Measurements from ENCODE around the gene PSG5. TPM values are rescaled to one million over a fixed set of nuclear protein-coding genes. Genes with fewer than 3 reads are reported as not detected.
"Not testable (repeated sequence)": the region's sequence is repeated elsewhere in the genome, so short reads cannot be mapped to it uniquely, and the experiment has no call there.

Gene PSG5
- under 1 TPM in 1 of 3 donors, not detected in 2; 0.67 TPM for polyA plus RNA-seq (ENCODE audit: insufficient read length in 3 of 3)

DNA sequence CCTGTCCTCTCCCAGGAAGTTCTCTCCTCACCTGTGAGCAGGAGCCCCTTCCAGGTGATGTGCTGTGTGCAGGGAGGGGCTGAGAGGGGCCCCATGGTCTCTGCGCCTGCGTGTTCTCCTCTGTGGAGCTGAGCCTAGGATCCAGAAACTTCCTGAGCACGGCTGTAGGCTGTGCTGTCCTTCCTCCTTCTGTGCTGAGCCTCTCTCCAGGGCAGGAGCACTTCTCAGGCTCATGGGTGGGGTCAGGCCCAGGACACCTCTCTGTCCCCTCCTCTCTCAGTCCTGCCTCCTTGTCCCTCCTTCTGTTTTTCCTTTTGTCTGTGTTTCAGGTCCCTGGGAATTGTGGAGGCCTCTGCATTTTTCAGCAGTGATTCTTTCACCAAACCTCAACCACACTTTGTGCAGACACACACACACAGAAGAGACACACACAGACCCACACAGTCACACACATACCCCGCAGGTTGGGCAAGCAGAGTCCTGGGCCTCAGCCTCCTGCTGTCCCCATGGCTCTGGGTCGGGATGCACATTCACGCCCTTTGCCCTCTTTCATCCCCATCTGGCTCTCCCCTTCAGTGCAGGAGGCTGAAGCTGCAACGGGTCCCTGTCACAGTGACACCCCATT lies at the start of gene PSG5:
Gene PSG5 (minus strand): TSS at position 226 of the 625 bp plus-strand sequence. CDS start 131 bp downstream, at position 95.
- DNase-seq (ENCODE audit: low read depth in 3 of 3, low spot score in 2 of 3) = not testable (repeated sequence)

DNA sequence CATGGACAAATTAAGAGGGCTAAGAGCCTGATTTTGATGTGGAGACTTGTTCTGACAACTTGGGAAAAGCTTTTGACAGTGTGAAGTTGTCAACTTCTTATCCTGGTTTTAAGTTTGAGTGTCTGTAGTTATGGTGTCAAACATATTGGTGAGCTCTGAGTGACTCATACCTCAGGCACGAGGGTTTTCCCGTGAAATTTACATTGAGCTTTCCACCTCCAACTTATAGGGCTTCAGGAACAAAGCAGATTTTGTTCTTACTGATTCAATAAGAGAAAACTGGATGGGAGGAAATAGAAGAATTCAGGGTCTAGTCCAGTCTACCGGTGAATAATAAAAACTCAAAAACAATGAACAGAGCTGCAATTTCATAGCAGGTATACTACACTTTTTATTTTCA lies 49.4 kb upstream of the PSG5 start:
- not testable (repeated sequence) for DNase-seq (ENCODE audit: low read depth in 3 of 3, low spot score in 2 of 3)

DNA sequence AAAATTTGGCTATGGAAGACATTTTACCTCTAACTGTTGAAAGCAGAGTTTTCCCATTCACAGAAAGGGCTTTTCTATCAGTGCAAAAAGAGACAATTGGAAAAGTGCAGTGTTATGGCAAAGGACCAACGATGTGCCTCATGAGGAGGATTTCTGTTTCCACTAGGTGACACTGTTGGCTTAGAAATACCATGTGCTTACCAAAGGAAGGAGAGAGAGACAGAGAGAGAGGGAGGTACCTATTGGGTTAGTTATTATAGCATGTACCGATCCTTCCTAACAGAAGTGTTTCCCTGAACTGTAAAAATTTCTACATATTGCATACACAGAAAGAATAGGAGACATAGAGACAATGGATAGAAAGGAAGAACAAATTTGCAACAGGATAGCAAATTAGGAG lies 43.0 kb upstream of the PSG5 start:
- no peak for DNase-seq (ENCODE audit: low read depth in 3 of 3, low spot score in 2 of 3)

DNA sequence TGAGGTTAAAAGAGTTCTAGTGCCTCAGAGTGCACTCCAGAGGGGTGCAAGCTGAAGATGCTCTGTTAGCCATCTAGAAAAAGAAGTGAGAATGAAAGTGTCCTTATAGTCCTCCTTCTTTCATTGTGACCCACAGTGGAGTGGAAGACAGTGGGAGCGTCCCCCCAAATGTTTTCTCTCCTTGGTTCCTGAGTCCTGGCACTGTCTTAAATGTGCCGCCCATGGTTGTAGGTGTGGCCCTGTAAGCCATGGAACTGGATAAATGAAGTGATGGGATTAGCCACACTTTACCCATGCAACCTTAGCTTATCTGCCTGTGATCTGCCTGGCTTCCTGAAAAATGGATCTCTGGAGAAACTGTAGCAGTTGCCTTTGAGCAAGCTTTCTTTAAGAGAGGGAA lies 42.4 kb upstream of the PSG5 start:
- DNase-seq (ENCODE audit: low read depth in 3 of 3, low spot score in 2 of 3) = peak in 1 of 3 donors; percentile 2

DNA sequence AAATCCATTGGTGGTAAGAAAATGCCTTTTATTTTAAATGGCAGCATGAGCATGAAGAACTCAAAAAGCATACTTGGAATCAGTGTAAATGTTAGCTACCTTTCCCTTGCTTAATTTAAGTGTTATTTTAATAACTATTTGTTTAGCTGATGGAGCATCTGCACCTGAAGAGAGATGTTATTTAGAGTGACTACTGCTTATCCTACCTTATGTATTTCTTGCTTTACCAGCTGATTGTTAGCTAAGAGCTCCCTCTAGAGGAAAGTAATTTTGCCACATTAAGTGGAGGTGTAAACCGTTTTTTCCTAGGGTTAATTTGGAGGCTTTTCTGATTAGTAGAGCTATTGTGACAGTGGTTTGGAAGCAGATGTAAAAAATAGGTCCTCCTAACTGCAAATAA lies 40.6 kb upstream of the PSG5 start:
- DNase-seq (ENCODE audit: low read depth in 3 of 3, low spot score in 2 of 3) = not testable (repeated sequence)

DNA sequence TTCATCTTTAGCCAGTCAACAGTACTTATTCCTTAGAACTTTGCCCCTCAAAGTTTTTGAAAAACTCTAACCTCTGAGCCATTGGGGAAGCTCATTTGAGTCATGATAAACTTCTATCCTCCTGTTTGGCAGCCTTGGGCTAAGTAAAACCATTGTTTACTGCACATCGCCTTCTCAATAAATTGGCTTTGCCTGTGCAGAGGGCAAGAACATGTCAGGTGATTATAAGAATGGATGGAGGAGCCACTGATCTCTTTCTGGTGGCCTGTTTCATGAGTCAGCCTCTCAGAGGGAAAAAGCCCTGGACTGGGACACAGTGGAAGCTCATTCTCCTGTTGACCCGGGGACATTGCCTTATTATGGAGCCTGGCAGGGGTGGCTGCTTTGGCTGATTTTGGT lies 38.5 kb upstream of the PSG5 start:
- no peak for DNase-seq (ENCODE audit: low read depth in 3 of 3, low spot score in 2 of 3)

DNA sequence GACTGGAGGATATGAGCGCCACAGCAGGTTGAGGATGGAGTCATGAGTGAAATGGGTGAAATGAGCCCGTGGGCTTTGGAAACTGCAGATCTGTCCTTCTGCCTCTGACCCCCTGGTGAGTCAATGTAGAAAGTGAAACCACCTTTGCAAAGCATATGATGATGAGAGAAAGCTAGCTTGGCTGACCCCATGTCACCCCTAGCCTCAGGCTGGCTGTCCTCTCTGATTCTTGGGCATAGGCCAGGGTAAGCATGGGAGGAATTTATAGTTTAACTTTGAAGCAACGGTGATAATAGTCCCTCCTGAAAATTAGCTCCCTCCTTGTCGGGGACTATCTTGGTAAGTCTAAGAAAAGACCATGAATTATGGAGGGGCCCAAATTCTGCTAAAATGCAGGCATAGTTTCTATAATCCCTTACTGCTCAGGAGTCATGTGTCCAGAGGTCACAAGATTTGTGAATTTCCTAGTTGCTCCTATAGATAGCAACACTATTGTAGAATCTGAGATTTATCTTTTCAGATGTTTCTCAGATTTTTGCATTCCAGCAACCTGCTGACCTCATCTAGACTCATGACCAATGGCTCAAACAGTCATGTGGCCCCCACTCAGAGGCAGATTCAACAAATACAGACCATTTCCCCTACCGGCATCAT lies 38.0 kb upstream of the PSG5 start:
- DNase-seq (ENCODE audit: low read depth in 3 of 3, low spot score in 2 of 3) = not testable (repeated sequence)

DNA sequence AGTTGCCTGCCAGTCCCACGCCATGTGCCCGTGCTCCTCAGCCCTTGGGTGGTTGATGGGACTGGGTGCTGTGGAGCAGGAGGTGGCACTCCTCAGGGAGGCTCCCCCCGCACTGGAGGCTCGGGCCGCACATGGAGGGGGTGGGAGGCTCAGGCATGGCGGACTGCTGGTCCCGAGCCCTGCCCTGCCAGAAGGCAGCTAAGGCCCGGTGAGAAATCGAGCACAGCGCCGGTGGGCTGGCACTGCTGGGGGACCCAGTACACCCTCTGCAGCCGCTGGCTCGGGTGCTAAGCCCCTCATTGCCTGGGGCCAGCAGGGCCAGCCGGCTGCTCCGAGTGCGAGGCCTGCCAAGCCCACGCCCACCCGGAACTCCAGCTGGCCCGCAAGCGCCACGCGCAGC lies 35.6 kb upstream of the PSG5 start:
- not testable (repeated sequence) for DNase-seq (ENCODE audit: low read depth in 3 of 3, low spot score in 2 of 3)

DNA sequence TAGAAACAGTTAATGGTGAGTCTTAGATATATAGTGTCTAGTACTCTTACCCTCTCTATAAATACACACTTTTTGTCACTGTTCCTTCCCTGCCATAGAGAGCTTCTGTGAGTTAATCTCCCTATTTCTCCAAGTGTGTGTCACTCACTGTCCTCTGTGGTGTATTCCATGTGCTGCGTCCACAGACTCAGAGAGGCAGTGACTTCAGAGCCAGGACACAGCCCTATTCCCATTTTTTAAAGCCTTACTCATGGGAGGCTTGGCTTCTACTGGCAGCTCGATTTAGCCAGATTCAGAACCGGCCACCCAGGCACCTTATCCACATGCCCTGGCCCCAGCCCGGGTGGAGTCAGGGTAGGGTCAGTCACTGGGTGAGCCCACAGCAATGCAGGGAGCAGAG lies 32.8 kb upstream of the PSG5 start:
- DNase-seq (ENCODE audit: low read depth in 3 of 3, low spot score in 2 of 3) = not testable (repeated sequence)

DNA sequence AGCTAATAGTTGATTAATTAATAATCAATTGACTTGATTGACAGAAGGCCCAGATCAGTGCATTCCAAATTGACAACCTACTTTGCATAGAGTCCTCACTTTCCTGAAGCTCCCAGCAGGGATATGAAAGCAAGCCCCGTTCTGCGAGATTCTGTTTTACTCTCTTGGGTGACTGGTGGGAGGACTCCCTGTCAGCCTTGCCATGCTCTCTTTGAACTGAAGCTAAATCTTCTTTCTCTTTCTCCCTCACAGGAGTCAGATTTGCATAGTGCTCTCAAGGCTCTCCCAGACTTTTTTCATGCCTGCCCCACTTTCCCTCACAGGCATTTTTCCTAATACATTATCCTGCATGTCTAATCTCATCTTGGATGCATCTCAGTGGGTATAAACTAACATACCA lies 29.5 kb upstream of the PSG5 start:
- not testable (repeated sequence) for DNase-seq (ENCODE audit: low read depth in 3 of 3, low spot score in 2 of 3)

DNA sequence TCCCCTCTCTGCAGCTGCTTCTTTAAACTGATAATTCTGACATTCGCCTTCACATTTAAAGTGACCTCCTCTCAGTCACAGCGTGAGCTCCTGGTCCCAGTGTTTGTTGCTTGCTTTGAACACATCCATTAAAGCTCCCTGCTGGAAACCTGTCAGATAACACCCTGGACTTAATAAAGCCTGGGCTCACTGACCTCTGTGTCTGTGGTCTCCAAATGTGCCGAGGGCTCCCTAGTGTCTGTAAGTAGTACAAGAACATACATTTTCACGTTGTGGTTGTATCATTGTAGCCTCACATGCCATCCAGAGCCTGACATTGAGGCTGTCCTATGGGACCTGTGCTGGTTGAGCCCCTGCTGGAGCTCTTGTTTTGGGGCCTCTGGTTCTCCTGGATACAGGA lies 21.7 kb upstream of the PSG5 start:
- no peak for DNase-seq (ENCODE audit: low read depth in 3 of 3, low spot score in 2 of 3)

DNA sequence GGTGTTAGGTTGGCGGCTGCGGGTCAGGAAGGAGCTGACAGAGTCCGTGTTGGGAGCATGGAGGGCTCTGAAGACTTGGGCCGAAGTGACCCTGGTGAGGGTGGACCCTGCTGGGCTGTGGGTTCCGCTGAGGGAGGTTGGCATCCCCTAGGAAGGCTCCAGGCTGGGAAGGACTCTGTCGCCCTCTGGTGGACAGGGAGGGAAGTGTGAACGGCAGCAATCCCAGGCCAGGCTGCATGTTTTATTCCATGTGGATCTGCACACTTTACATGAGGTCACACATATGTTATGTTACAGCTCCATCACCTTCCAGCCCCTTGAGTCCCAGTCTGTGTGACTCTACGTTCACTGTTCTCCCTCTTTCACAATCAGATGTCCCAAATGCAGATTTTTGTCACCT lies 20.8 kb upstream of the PSG5 start:
- DNase-seq (ENCODE audit: low read depth in 3 of 3, low spot score in 2 of 3) = not testable (repeated sequence)

DNA sequence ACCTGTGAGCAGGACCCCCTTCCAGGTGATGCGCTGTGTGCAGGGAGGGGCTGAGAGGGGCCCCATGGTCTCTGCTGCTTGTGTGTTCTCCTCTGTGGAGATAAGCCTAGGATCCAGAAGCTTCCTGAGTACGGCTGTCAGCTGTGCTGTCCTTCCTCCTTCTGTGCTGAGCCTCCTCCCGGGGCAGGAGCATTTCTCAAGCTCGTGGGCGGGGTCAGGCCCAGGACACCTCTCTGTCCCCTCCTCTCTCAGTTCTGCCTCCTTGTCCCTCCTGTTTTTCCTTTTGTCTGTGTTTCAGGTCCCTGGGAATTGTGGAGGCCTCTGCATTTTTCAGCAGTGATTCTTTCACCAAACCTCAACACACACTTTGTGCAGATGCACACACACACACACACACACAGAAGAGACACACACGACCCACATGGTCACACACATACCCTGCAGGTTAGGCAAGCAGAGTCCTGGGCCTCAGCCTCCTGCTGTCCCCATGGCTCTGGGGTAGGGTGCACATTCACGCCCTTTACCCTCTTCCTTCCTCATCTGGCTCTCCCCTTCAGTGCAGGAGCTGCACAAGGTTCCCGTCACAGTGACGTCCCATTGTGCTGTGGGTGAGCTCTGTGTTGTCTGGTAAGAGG lies 19.3 kb upstream of the PSG5 start, which contains the start of gene PSG4:
Gene PSG4 (minus strand): TSS at position 168 of the 635 bp plus-strand sequence. CDS start 102 bp downstream, at position 66.
- not testable (repeated sequence) for DNase-seq (ENCODE audit: low read depth in 3 of 3, low spot score in 2 of 3)

DNA sequence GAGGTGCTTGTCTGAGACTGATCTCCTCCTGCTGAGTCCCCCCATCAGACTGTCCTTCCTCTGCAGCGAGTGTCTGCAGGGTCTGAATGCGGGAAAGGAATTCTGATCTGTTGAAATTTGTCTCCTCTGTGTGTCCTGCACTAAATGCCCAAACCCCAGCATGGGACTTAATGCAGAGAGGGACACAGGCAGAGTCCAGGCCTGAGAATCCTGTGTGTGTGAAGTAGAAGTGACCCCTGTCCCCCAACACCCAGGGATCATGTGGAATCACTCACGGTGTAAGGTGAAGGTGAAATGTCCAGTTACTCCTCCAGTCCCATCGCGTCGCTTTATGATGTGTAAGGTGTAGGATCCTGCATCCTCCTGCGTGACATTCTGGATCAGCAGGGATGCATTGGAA lies 17.3 kb upstream of the PSG5 start:
- DNase-seq (ENCODE audit: low read depth in 3 of 3, low spot score in 2 of 3) = not testable (repeated sequence)

DNA sequence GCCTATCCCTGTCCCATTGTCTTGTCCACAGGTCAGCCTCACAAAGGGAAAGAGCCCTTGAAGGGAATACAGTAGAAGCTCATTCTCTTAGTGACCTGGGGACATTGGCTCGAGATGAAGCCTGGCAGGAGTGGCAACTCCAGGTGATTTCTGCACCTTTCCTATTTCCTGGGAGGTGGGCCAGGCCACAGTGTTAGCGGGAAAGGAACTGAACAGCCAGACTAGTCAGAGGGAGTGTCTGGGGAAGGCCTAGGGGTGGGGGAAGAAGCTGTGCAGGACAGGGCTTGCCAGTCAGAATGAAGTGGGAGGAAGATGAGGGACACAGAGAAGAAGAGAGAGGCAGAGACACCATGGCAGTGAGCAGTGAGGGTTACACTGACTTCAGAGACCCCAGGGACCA lies 15.6 kb upstream of the PSG5 start:
- not testable (repeated sequence) for DNase-seq (ENCODE audit: low read depth in 3 of 3, low spot score in 2 of 3)

DNA sequence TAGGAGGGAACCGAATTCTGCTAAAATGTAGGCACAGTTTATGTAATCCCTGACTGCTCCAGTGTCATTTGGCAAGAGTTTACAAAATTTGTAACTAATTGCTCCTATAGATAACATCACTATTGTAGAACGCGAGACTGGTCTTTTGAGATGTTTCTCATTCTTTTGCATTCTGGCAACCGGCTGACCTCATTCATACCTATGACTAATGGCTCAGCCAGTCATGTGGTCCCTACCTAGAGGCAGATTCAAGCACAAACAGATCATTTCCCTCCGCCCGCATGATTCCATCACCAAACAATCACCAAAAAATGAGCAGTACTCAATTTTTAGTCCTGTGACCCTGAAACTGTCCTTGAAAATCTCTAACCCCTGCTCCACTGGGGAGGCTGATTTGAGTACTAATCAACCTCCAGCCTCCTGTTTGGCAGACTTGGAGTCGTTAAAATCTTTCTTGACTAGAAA lies 15.0 kb upstream of the PSG5 start:
- DNase-seq (ENCODE audit: low read depth in 3 of 3, low spot score in 2 of 3) = not testable (repeated sequence)

DNA sequence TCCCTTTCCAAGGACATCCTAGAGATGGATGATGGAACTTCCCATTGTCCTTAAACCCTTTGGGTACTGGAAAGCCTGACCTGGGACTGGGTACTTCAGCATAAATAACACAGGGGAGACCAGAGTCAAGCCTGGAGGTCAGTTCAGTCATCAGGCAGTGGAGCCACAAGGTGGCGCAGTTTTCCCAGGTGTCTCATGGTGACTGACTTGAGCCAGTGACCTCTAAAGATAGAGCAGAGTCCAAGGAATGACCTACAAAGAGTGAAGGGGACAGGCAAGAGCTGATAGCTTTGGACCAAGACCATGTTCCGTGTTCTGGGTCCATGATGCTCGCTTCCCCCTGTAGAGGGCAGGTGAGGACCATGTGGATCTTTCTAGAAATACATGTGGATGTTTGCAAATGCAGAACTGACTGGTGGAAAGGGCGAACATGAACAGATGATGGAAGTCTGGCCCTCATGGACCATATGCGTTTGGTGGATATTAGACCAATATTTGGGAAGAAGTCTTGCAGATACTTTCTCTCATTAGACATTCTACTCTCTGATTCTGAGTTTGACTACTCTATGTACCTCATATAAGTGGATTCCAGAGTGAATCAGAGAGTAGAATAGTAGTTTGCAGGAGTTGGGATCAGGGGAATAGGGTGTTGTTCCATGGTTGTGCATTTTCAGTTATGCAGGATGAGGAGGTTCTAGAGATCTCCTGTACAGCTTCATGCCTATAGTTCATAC lies 12.5 kb upstream of the PSG5 start:
- not testable (repeated sequence) for DNase-seq (ENCODE audit: low read depth in 3 of 3, low spot score in 2 of 3)

DNA sequence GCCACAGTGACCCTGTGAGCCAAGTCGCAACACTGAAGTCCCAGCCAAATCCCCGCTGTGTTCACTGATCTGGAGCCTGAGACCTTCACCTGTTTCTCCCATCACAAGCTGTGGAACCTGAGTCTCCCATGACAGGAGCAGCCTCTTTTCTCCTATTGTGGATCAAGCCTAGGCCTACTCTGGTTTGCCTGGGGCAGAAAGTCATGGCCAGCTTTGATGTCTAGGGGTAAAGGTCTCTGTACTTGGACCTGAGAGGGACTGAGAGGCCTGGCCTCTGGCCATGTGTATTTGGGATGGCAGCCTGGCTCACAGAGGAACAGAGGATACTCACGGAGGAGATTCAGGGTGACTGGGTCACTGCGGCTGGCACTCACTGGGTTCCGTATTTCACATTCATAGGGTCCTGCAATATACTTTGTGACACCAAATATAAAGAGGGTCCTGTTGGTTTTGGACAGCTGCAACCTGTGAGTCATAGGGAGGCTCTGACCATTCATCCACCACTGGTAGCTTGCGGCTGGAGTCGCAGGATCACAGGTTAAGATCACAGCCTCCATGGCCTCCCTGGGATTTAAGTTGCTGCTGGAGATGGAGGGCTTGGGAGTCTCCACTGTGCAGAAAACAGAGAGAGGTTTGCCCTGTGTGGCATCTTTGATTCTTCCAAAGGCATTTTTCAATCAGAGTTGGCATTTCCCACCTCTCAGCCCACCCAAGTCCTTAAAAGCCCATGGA lies 11.5 kb upstream of the PSG5 start:
- DNase-seq (ENCODE audit: low read depth in 3 of 3, low spot score in 2 of 3) = not testable (repeated sequence)

DNA sequence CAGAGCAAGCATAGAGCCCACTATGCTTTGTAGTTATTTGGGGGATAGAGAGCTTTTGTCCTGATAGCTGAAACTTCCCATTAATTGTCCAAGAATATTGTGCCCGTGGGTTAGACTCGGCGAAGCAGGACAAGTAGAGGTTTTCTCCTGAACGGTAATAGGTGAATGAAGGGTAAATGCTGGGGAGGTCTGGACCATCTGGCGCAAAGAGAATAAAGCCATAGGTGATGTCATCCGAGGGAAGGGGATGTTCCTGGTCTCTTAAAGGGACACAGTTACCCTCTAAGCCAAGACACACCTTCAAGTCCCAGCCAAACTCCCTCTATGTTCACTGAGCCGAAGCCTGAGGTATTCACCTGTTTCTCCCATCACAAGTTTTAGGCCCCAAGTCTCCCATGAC lies 8.1 kb upstream of the PSG5 start:
- DNase-seq (ENCODE audit: low read depth in 3 of 3, low spot score in 2 of 3) = not testable (repeated sequence)

All from right renal cortex interstitium (tissue), 3 donors.